GM12878 (cell line): ENCODE measurements around the gene DHPS. TPM values are rescaled to one million over a fixed set of nuclear protein-coding genes. Genes with fewer than 3 reads are reported as not detected.

Source experiments
- ATAC-seq: fragments of 200-7000 bp; cut with Tn5 transposase; 3 replicates; pipeline ENCODE4 v1.9.1; 2020; ENCODE audit warnings: mild to moderate bottlenecking, moderate library complexity
- BruUV-seq: library from RNA; stranded (reverse); fragments of 400-500 nt; replicated peaks from 2 replicates; lab custom pipeline; 2021; lab: Mats Ljungman, UMichigan
- CTCF ChIA-PET: fragments of 300-600 bp; sonication (Branson Sonifier 250); formaldehyde crosslinking; extraction: SDS; loops from one replicate; lab custom pipeline; 2021; ENCODE audit warnings: inconsistent platforms; lab: Yijun Ruan, JAX
- POLR2A ChIA-PET: fragments of 350-600 bp; formaldehyde crosslinking; extraction: SDS; loops from one replicate; lab custom pipeline; 2021; ENCODE audit warnings: inconsistent platforms; lab: Charles Lee
- RAD21 ChIA-PET: fragments of 300-600 bp; sonication (Branson Sonifier 250); formaldehyde crosslinking; loops from one replicate; lab custom pipeline; 2023; ENCODE audit warnings: antibody characterized with exemption; ENCODE audit not compliant: unreplicated experiment; lab: Charles Lee
- SMC1A ChIA-PET: fragments of 300-600 bp; sonication (Branson Sonifier 250); formaldehyde crosslinking; loops from one replicate; lab custom pipeline; 2023; ENCODE audit not compliant: unreplicated experiment, uncharacterized antibody; lab: Charles Lee
- DNase-seq: peaks from one replicate; pipeline ENCODE4 v3.0.0-alpha.2; 2011; ENCODE audit warnings: low read depth, low spot score
- FAIRE-seq: peaks from 3 replicates; lab custom pipeline; 2011; peaks lifted over from hg19 to GRCh38; lab: Jason Lieb, UNC
- H2AFZ ChIP-seq: 2 replicates; pipeline ENCODE4 v1.6.0; 2011; ENCODE audit warnings: low read depth, low read length, control low read depth; ENCODE audit not compliant: control insufficient read depth
- H3K27ac ChIP-seq: 2 replicates; pipeline ENCODE4 v1.5.1; 2011; ENCODE audit warnings: control low read depth; ENCODE audit not compliant: control insufficient read depth, insufficient read depth
- H3K27me3 ChIP-seq, 2 experiments: replicated peaks in 1 of 2; 2 replicates each; pipeline versions ENCODE4 v1.6.0 to v1.6.1; 2011; ENCODE audit warnings: low read length in 1 of 2; ENCODE audit not compliant: control insufficient read depth in 2 of 2, insufficient read depth in 2 of 2
- H3K36me3 ChIP-seq, 2 experiments: 2 replicates each; pipeline ENCODE4 v1.5.1; 2011; ENCODE audit warnings: low read length in 1 of 2; ENCODE audit not compliant: control insufficient read depth in 2 of 2, insufficient read depth in 2 of 2
- H3K4me1 ChIP-seq: 2 replicates; pipeline ENCODE4 v1.6.1; 2011; ENCODE audit warnings: mild to moderate bottlenecking, low read length, moderate library complexity, mixed read lengths; ENCODE audit not compliant: control insufficient read depth, insufficient read depth
- H3K4me2 ChIP-seq: 2 replicates; pipeline ENCODE4 v1.6.0; 2011; ENCODE audit warnings: control low read depth; ENCODE audit not compliant: control insufficient read depth, insufficient read depth
- H3K4me3 ChIP-seq: fragments of 200-600 bp; sonication (generic); 2 replicates; pipeline ENCODE4 v1.5.1; 2016
- H3K79me2 ChIP-seq: 2 replicates; pipeline ENCODE4 v1.6.0; 2011; ENCODE audit warnings: low read length; ENCODE audit not compliant: control insufficient read depth, insufficient read depth
- H3K9ac ChIP-seq: 2 replicates; pipeline ENCODE4 v1.8.0; 2011; ENCODE audit warnings: low read length, control low read depth, mixed read lengths; ENCODE audit not compliant: control insufficient read depth, insufficient read depth
- H3K9me3 ChIP-seq: replicated peaks from 3 replicates; pipeline ENCODE4 v1.5.1; 2011; ENCODE audit warnings: mild to moderate bottlenecking, low read length; ENCODE audit not compliant: control insufficient read depth, insufficient read depth
- H4K20me1 ChIP-seq: 2 replicates; pipeline ENCODE4 v1.6.0; 2011; ENCODE audit not compliant: control insufficient read depth, insufficient read depth
- ASH2L ChIP-seq: fragments of 300-600, 200-600 bp; sonication (generic); IDR thresholded peaks from 2 replicates; pipeline ENCODE4 v1.6.1; 2017; ENCODE audit warnings: low read depth, mild to moderate bottlenecking, borderline replicate concordance
- CBFB ChIP-seq: IDR thresholded peaks from 2 replicates; pipeline ENCODE4 v1.6.1; 2016; ENCODE audit warnings: antibody characterized with exemption, low read depth
- ELK1 ChIP-seq: IDR thresholded peaks from 2 replicates; pipeline ENCODE4 v1.6.1; 2012; ENCODE audit warnings: low read depth, low read length, improper control_type of control experiment
- ETV6 ChIP-seq, 2 experiments: fragments of 450-650 bp in 1 of 2; IDR thresholded peaks in 1 of 2; conservative IDR thresholded peaks in 1 of 2; 2 replicates each; pipeline ENCODE4 v1.6.1; 2014; ENCODE audit warnings: antibody characterized with exemption in 1 of 2, borderline replicate concordance in 1 of 2, low read depth in 1 of 2, mild to moderate bottlenecking in 1 of 2, moderate library complexity in 1 of 2
- MXI1 ChIP-seq: fragments of 150-350 bp; IDR thresholded peaks from 2 replicates; pipeline ENCODE4 v1.6.1; 2011; ENCODE audit warnings: low read depth, mild to moderate bottlenecking, inconsistent platforms, low read length, improper control_type of control experiment
- MYC ChIP-seq: IDR thresholded peaks from 2 replicates; pipeline ENCODE4 v1.6.1; 2011; ENCODE audit warnings: mild to moderate bottlenecking, low read length, moderate library complexity, inconsistent platforms; ENCODE audit not compliant: insufficient read depth, insufficient replicate concordance, insufficient read length, severe bottlenecking
- RELB ChIP-seq: fragments of 450-650 bp; IDR thresholded peaks from 2 replicates; pipeline ENCODE4 v1.6.1; 2017; ENCODE audit warnings: low read depth, mild to moderate bottlenecking, moderate library complexity
- RFX5 ChIP-seq: IDR thresholded peaks from 2 replicates; pipeline ENCODE4 v1.6.1; 2011; ENCODE audit warnings: low read depth, low read length, improper control_type of control experiment
- RUNX3 ChIP-seq: IDR thresholded peaks from 2 replicates; pipeline ENCODE4 v1.6.1; 2012; ENCODE audit warnings: low read length, inconsistent platforms
- SMC3 ChIP-seq: IDR thresholded peaks from 2 replicates; pipeline ENCODE4 v1.6.1; 2011; ENCODE audit warnings: low read length, improper control_type of control experiment, borderline replicate concordance
- SP1 ChIP-seq: IDR thresholded peaks from one replicate; pipeline ENCODE4 v1.6.1; 2011; ENCODE audit warnings: low read depth, low read length
- TAF1 ChIP-seq: IDR thresholded peaks from 2 replicates; pipeline ENCODE4 v1.6.1; 2011; ENCODE audit warnings: mild to moderate bottlenecking, low read depth, low read length, borderline replicate concordance
- YY1 ChIP-seq: IDR thresholded peaks from 2 replicates; pipeline ENCODE4 v1.6.1; 2011; ENCODE audit warnings: low read depth, mild to moderate bottlenecking, low read length
- ZBTB4 ChIP-seq: fragments of 450-650 bp; formaldehyde crosslinking; IDR thresholded peaks from 2 replicates; pipeline ENCODE4 v1.4.0; 2022; ENCODE audit warnings: mild to moderate bottlenecking, moderate library complexity
- WGBS: methylation state at CpG from one replicate; pipeline ENCODE4 v1.1.6; 2016; ENCODE audit warnings: low lambda C conversion rate; ENCODE audit not compliant: insufficient replicate concordance, insufficient coverage; ENCODE audit errors: missing lambda C conversion rate; 5-methylcytosine and 5-hydroxymethylcytosine counted together
- in situ Hi-C: fragments of 300-500 bp; cut with MboI; formaldehyde crosslinking; loops from 9 replicates; pipeline ENCODE4 v1.14.3; 2018; ENCODE audit warnings: mixed read lengths
- intact Hi-C: fragments of 100-400 bp; cut with micrococcal nuclease; formaldehyde crosslinking; loops from one replicate; pipeline ENCODE4 v1.14.2; 2022; ENCODE audit not compliant: unreplicated experiment
- polyA plus RNA-seq, 11 experiments: library from polyadenylated mRNA; depleted of rRNA in 4 of 11; unstranded in 6 of 11; stranded (reverse) in 5 of 11; fragments of >200 nt; fragmentation: Nextera tagmentation in 4 of 11; fragmentation: Illumina TruSeq in 1 of 11; extraction: Ambion mirVana in 4 of 11; extraction: Trizol in 1 of 11; gene quantifications; 1 replicate in 1 of 11; 2 replicates in 10 of 11; pipeline versions ENCODE4 v1.2.1 to v1.2.3, GENCODE V29; 2011 to 2016; ENCODE audit warnings: inconsistent platforms in 2 of 11, missing spikeins in 2 of 11, low read depth in 1 of 11
- total RNA-seq, 4 experiments: library from RNA; depleted of rRNA in 3 of 4; stranded (reverse); fragments of >200 nt in 3 of 4; fragmentation: Illumina TruSeq in 1 of 4; extraction: Trizol in 1 of 4; gene quantifications; 2 replicates each; pipeline versions ENCODE4 v1.2.1 to v1.2.3, GENCODE V29; 2013 to 2021

The DHPS gene
- total and polyA plus RNA-seq, 10 of the 15 experiments (the other 5 are each of a cell fraction or from before 2014, with no cell fraction given): 36.4 to 104 (median 83.4) TPM

- no peak for TF ChIP-seq RFX5
- no peak for TF ChIP-seq ASH2L
These were observed 15.9 kb downstream of the DHPS start (continued) for GRCh38 chr19:12665671-12666264.

- Histone ChIP-seq H3K4me2 (peak overlapping the region; percentile 99), H3K9me3 (no peaks in the 10 kb centered on the region), H4K20me1 (no peaks in the 10 kb centered on the region), H3K9ac (peak overlapping the region; percentile 81), H2AFZ (peak overlapping the region; percentile 56), H3K27me3 (no peaks in the 10 kb centered on the region), H3K4me1 (peaks cover 24% of the 10 kb centered on the region), H3K36me3 (peaks cover 18 to 23% of the 10 kb centered on the region in 2 experiments), H3K27ac (peak overlapping the region; percentile 92), H3K79me2 (peaks cover 46% of the 10 kb centered on the region), H3K4me3 (peak overlapping the region; percentile 91)
- ChIA-PET RAD21 (interaction anchor here (1.0 to 1.8 kb wide), 3 partner anchors 53 to 741 kb away, joined by 3 to 4 read pairs (median 4); partner anchors contain the start of gene GET3), CTCF (interaction anchor here (1.0 to 3.6 kb wide), 4 partner anchors 12 to 106 kb away, joined by 3 to 13 read pairs (median 8); no protein-coding TSS in a partner anchor), SMC1A (interaction anchor here (1.1 to 2.4 kb wide), 3 partner anchors 12 to 55 kb away, joined by 3 to 10 read pairs (median 8); partner anchors contain the start of genes ZNF490 and ZNF791), POLR2A (interaction anchor here (0.5 to 2.3 kb wide), 5 partner anchors 17 to 133 kb away, joined by 3 to 15 read pairs (median 4); partner anchors contain the start of genes DHPS, TNPO2, ZNF490 and ZNF791)
- under 1% methylated on average over 10 of the region's 10 CpGs for WGBS
- intact Hi-C loops: loop anchor here (2.0 kb wide), 1 partner anchor 52 kb away; no protein-coding TSS in a partner anchor
- FAIRE-seq (peak; percentile 95), DNase-seq (peak; percentile 61), ATAC-seq (peak; percentile 73)
- BruUV-seq: no TSS peak
- in situ Hi-C loops: no loop called here
- TF ChIP-seq ZBTB4 (CRISPR knock-in tag): no peak
- no peak for TF ChIP-seq MYC
- 0 out of 2 replicates have a peak, but pooled peaks have one; percentile 28 for TF ChIP-seq TAF1
- TF ChIP-seq RUNX3: peak; percentile 42; the same call in 1 of the 2 replicates
- TF ChIP-seq ETV6 (conservative IDR thresholded peaks at IDR 0.05 in 1 of 2, IDR thresholded peaks at IDR 0.05 in 1 of 2; ENCODE audit: borderline replicate concordance in 1 of 2, low read depth in 1 of 2): 0 out of 4 replicates have a peak, but pooled peaks of 1 of the 2 experiments have one; percentile 35
- no peak for TF ChIP-seq SMC3
- peak; percentile 5 for TF ChIP-seq SP1
- TF ChIP-seq ELK1: no peak
- peak; percentile 26; the same call in 1 of the 2 replicates for TF ChIP-seq RELB
- TF ChIP-seq MXI1: peak; percentile 97; the same call in 1 of the 2 replicates
- no peak for TF ChIP-seq CBFB
- TF ChIP-seq YY1: 0 out of 2 replicates have a peak, but pooled peaks have one; percentile 19
These were observed 16.5 kb downstream of the DHPS start for GRCh38 chr19:12665281-12665573.
